Measurements from ENCODE around the gene ASB8.

The ASB8 gene

DNA sequence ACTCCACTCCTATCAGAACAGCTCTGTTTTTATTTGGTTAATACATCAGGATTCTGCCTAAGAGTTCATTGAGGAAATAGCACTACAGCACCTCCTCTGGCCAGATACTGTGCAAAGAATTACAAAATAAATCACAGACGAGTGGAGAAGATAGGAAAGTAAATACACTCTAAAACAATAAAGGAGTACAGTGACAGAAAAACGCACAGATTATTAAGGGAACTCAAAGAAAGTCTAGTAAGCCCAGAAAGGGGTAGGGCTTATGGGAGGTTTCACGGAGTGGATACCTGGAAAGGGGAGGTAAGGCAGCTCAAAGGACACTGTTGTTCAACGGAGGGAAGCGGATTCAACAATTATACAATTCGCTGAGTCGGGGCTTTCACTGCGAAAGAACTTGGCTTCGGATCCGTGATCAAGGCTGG lies 40.2 kb upstream of the ASB8 start:
- Histone ChIP-seq H3K9me3 (ENCODE audit: control insufficient read depth in 1 of 2, low read length in 2 of 2) (no peaks in the 10 kb centered on the region), H3K27me3 (ENCODE audit: control insufficient read depth in 1 of 2, insufficient read depth in 2 of 2, low read length in 2 of 2) (peaks cover 0 to 5% of the 10 kb centered on the region in 2 donors), H3K36me3 (ENCODE audit: control insufficient read depth in 1 of 2, insufficient read depth in 2 of 2, low read length in 2 of 2) (no peaks in the 10 kb centered on the region), H3K9ac (ENCODE audit: low read depth in 1 of 2, low read length in 2 of 2) (peak overlapping the region; percentile 51 to 99), H3K4me3 (ENCODE audit: low read depth in 1 of 2, low read length in 2 of 2) (peak overlapping the region; percentile 92 to 98), H3K4me1 (ENCODE audit: control insufficient read depth in 1 of 2, insufficient read depth in 2 of 2, low read length in 2 of 2) (peaks cover 3 to 17% of the 10 kb centered on the region in 2 donors), H3K27ac (ENCODE audit: low read depth, low read length) (peak overlapping the region; percentile 94)

DNA sequence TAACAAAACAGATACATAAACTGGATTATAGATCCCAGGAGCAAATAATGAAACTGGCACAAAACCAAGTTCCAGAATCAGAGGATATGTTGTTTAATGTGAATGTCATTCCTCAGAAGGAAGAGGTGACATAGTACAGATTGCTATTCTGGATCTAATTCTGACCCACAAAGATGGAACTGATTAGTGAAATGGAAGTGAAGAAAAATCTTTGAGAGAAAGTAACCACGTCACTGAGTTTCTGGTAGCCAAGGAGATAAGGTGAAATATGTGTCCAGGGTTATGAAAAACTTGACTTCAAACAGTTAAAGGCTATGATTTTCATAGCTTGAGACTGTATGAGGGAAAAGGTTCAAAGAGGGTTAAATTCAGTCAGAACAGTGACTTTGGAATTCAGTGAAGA lies 37.5 kb upstream of the ASB8 start:
- H3K36me3 ChIP-seq (ENCODE audit: control insufficient read depth in 1 of 2, insufficient read depth in 2 of 2, low read length in 2 of 2): no peaks in the 10 kb centered on the region
- H3K27ac ChIP-seq (ENCODE audit: low read depth, low read length): no peak overlapping the region
- H3K4me1 ChIP-seq (ENCODE audit: control insufficient read depth in 1 of 2, insufficient read depth in 2 of 2, low read length in 2 of 2): peaks cover 3 to 12% of the 10 kb centered on the region in 2 donors
- no peak overlapping the region for H3K9ac ChIP-seq (ENCODE audit: low read depth in 1 of 2, low read length in 2 of 2)
- no peak overlapping the region for H3K4me3 ChIP-seq (ENCODE audit: low read depth in 1 of 2, low read length in 2 of 2)
- no peaks in the 10 kb centered on the region for H3K9me3 ChIP-seq (ENCODE audit: control insufficient read depth in 1 of 2, low read length in 2 of 2)
- H3K27me3 ChIP-seq (ENCODE audit: control insufficient read depth in 1 of 2, insufficient read depth in 2 of 2, low read length in 2 of 2): peaks cover 0 to 5% of the 10 kb centered on the region in 2 donors

DNA sequence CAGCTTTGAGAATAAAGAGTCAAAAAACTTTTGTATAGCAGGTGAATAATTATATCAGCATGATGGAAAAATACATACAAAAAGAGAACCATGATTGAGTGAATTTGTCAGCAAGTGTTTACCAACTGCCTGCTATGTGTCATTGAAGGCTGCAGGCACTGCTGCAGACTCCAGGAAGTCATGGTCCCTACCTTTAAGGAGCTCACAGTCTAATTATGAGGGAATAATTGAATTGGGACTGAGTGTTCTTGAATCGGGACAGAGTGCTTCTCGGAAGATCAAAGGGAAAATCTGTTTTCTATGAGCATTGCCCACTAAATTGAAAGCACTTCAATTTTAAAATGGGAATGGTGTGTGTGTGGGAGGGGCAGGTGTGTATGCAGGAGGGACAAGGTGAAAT lies 36.3 kb upstream of the ASB8 start:
- H3K4me3 ChIP-seq (ENCODE audit: low read depth in 1 of 2, low read length in 2 of 2): no peak overlapping the region
- H3K36me3 ChIP-seq (ENCODE audit: control insufficient read depth in 1 of 2, insufficient read depth in 2 of 2, low read length in 2 of 2): no peaks in the 10 kb centered on the region
- H3K27me3 ChIP-seq (ENCODE audit: control insufficient read depth in 1 of 2, insufficient read depth in 2 of 2, low read length in 2 of 2): peaks cover 0 to 5% of the 10 kb centered on the region in 2 donors
- H3K4me1 ChIP-seq (ENCODE audit: control insufficient read depth in 1 of 2, insufficient read depth in 2 of 2, low read length in 2 of 2): peaks cover 0 to 5% of the 10 kb centered on the region in 2 donors
- no peaks in the 10 kb centered on the region for H3K9me3 ChIP-seq (ENCODE audit: control insufficient read depth in 1 of 2, low read length in 2 of 2)
- no peak overlapping the region for H3K27ac ChIP-seq (ENCODE audit: low read depth, low read length)
- H3K9ac ChIP-seq (ENCODE audit: low read depth in 1 of 2, low read length in 2 of 2): no peak overlapping the region

DNA sequence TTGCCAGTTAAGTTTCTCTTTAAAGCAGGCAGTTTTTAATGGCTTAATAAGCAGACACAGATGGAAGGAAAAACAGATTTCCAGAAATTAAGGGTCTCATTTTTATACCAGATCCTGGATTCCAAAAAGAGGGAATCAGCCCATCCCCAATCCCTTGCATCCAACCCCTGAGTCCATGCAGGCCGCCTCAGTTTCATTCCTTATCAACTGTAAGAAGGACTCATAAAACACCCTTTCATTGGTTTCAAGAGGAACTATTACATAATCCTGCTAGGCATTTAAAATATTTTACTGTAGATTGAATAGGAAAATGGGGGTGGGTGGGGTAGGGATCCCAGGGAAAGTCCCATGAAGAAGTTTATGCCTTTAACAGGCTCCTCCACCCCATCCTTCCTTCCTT lies 35.5 kb upstream of the ASB8 start:
- H3K4me1 ChIP-seq (ENCODE audit: control insufficient read depth in 1 of 2, insufficient read depth in 2 of 2, low read length in 2 of 2): peaks cover 0 to 5% of the 10 kb centered on the region in 2 donors
- H3K4me3 ChIP-seq (ENCODE audit: low read depth in 1 of 2, low read length in 2 of 2): no peak overlapping the region
- peaks cover 0 to 5% of the 10 kb centered on the region in 2 donors for H3K27me3 ChIP-seq (ENCODE audit: control insufficient read depth in 1 of 2, insufficient read depth in 2 of 2, low read length in 2 of 2)
- no peaks in the 10 kb centered on the region for H3K36me3 ChIP-seq (ENCODE audit: control insufficient read depth in 1 of 2, insufficient read depth in 2 of 2, low read length in 2 of 2)
- no peak overlapping the region for H3K9ac ChIP-seq (ENCODE audit: low read depth in 1 of 2, low read length in 2 of 2)
- H3K9me3 ChIP-seq (ENCODE audit: control insufficient read depth in 1 of 2, low read length in 2 of 2): no peaks in the 10 kb centered on the region
- no peak overlapping the region for H3K27ac ChIP-seq (ENCODE audit: low read depth, low read length)

DNA sequence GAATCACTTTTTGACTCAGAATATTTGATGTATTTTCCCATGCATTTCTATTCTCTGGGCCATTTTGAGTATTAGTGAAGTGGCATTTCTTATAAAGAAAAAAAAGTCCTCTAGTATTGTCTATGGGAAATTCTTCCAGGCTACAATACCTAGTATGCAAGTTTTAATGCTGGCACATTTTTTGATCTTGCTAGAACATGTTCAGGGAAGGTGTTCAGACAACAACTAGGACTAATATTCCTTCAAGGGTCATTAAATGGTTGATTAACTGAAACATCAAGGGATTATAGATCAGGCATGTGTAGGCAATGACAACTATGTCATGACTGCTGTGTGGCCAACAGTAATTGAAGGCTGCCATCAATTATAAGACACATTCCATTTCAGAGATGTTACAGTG lies 33.8 kb upstream of the ASB8 start:
- Histone ChIP-seq H3K9me3 (ENCODE audit: control insufficient read depth in 1 of 2, low read length in 2 of 2) (no peaks in the 10 kb centered on the region), H3K4me1 (ENCODE audit: control insufficient read depth in 1 of 2, insufficient read depth in 2 of 2, low read length in 2 of 2) (no peaks in the 10 kb centered on the region), H3K36me3 (ENCODE audit: control insufficient read depth in 1 of 2, insufficient read depth in 2 of 2, low read length in 2 of 2) (no peaks in the 10 kb centered on the region), H3K27me3 (ENCODE audit: control insufficient read depth in 1 of 2, insufficient read depth in 2 of 2, low read length in 2 of 2) (peaks cover under 1 to 5% of the 10 kb centered on the region in 2 donors), H3K27ac (ENCODE audit: low read depth, low read length) (no peak overlapping the region), H3K9ac (ENCODE audit: low read depth in 1 of 2, low read length in 2 of 2) (no peak overlapping the region), H3K4me3 (ENCODE audit: low read depth in 1 of 2, low read length in 2 of 2) (no peak overlapping the region)

DNA sequence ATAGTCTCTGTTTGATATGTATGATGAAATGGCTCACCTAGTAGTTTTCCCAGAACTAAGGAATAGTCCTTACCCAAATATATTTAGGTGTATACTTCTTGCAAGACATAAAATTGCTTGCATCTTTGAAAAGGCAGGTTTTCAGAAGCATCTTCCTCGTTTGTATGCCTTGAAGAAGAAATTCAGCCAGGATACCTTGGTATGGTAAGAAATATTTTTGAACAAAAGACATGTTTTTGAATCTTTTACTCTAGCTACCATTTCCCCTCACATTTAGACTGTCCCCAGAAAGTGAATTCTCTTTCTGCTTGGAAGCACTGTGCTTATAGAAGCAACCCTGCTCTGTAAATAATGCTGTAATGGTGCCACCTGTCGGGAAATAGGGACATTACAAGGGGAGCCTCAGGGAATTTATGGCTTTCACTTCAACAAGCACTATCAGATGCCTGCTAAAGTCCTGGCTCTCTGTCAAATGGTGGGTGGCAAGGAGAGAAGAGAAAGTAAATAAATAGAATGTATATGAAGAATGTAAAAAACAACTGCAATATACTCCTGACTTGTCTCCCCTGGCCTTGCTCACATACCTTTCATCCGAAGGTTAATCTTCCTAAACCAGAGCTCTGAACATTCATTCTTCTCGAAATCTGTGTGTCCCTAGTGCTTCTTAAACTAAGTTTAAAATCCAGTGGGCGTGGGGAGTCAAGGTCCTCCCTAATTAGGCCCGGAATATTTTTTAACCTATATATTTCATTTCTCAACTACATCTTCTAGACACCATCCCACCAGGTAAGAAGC lies 32.2 kb upstream of the ASB8 start:
- Histone ChIP-seq H3K36me3 (ENCODE audit: control insufficient read depth in 1 of 2, insufficient read depth in 2 of 2, low read length in 2 of 2) (no peaks in the 10 kb centered on the region), H3K4me3 (ENCODE audit: low read depth in 1 of 2, low read length in 2 of 2) (no peak overlapping the region), H3K9ac (ENCODE audit: low read depth in 1 of 2, low read length in 2 of 2) (no peak overlapping the region), H3K9me3 (ENCODE audit: control insufficient read depth in 1 of 2, low read length in 2 of 2) (no peaks in the 10 kb centered on the region), H3K27ac (ENCODE audit: low read depth, low read length) (no peak overlapping the region), H3K27me3 (ENCODE audit: control insufficient read depth in 1 of 2, insufficient read depth in 2 of 2, low read length in 2 of 2) (peaks cover 16 to 18% of the 10 kb centered on the region in 2 donors), H3K4me1 (ENCODE audit: control insufficient read depth in 1 of 2, insufficient read depth in 2 of 2, low read length in 2 of 2) (no peaks in the 10 kb centered on the region)

DNA sequence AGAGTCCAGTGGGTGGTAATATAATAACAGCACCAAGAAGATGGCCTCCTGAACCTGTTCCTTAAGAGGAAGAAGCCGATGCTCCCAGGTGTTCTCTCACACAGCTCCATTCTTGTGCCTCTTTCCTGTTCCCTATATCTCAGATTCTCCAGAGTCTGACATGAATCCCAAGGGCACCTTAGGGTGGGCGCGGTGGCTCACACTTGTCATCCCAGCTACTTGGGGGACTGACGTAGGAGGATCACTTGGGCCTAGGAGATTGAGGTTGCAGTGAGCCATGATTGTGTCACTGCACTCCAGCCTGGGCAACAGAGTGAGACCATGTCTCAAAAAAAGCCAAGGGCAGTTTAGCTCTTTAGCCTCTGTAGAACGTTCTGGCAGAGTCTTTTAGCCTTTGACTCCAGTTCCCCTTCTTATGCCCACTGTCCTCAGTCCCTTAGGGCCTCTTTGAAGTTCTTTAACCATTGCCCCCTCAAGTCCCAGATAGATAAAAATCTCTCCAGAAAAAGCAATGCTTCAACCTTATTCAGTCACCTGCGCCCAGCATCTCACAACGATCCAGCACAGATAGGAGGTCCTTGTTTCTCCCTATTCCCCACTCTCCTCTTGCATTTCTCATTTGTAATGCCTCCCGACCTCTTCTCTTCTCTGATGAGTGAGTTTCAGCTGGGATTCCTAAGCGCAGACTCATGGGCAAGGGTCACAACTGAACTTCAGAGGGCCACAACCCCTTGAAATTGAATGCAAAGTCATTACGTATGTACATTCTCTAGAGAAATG lies 30.8 kb upstream of the ASB8 start:
- Histone ChIP-seq H3K4me3 (ENCODE audit: low read depth in 1 of 2, low read length in 2 of 2) (no peak overlapping the region), H3K36me3 (ENCODE audit: control insufficient read depth in 1 of 2, insufficient read depth in 2 of 2, low read length in 2 of 2) (no peaks in the 10 kb centered on the region), H3K9ac (ENCODE audit: low read depth in 1 of 2, low read length in 2 of 2) (no peak overlapping the region), H3K27ac (ENCODE audit: low read depth, low read length) (no peak overlapping the region), H3K4me1 (ENCODE audit: control insufficient read depth in 1 of 2, insufficient read depth in 2 of 2, low read length in 2 of 2) (peaks cover 3 to 4% of the 10 kb centered on the region in 2 donors), H3K27me3 (ENCODE audit: control insufficient read depth in 1 of 2, insufficient read depth in 2 of 2, low read length in 2 of 2) (peaks cover 22 to 27% of the 10 kb centered on the region in 2 donors), H3K9me3 (ENCODE audit: control insufficient read depth in 1 of 2, low read length in 2 of 2) (no peaks in the 10 kb centered on the region)

DNA sequence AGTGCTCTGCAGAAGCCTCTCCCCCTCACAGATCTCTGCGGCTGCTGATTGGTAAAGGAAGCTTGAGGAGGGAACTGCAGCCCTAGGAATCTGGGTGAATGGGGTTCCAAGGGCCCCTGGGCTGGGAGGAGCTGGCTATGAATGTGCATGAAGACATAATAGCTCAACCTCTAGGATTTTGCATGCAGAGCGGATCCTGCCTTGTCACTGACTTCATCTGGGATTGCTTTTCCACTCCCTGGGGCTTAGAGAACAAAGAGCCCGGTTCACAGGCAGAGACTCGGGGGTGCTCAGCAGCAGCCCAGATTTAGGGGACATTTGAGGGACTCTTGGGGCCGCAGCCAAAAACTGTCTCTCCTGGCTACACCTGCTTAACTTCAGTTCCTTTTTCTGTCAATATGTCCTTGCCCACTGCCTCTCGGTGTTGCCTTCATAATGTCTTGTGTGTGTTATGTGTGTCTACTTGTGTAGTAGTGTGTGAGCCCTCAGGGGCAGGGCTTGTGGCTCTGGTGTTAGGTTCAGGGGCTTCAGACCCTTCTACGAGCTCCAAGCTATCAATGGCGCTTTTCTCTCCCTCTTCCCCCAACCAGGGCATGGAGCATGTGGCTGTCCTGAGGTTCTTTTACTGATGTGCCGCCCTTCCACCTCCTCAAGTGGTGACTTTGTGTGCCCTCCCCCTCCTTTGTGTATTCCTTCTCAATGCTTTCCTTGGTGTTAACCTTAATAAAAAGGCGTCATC lies 28.0 kb upstream of the ASB8 start:
- Histone ChIP-seq H3K27ac (ENCODE audit: low read depth, low read length) (no peak overlapping the region), H3K9ac (ENCODE audit: low read depth in 1 of 2, low read length in 2 of 2) (no peak overlapping the region), H3K27me3 (ENCODE audit: control insufficient read depth in 1 of 2, insufficient read depth in 2 of 2, low read length in 2 of 2) (peaks cover 40 to 49% of the 10 kb centered on the region in 2 donors), H3K4me3 (ENCODE audit: low read depth in 1 of 2, low read length in 2 of 2) (no peak overlapping the region), H3K36me3 (ENCODE audit: control insufficient read depth in 1 of 2, insufficient read depth in 2 of 2, low read length in 2 of 2) (no peaks in the 10 kb centered on the region), H3K9me3 (ENCODE audit: control insufficient read depth in 1 of 2, low read length in 2 of 2) (no peaks in the 10 kb centered on the region), H3K4me1 (ENCODE audit: control insufficient read depth in 1 of 2, insufficient read depth in 2 of 2, low read length in 2 of 2) (peaks cover 10 to 13% of the 10 kb centered on the region in 2 donors)

DNA sequence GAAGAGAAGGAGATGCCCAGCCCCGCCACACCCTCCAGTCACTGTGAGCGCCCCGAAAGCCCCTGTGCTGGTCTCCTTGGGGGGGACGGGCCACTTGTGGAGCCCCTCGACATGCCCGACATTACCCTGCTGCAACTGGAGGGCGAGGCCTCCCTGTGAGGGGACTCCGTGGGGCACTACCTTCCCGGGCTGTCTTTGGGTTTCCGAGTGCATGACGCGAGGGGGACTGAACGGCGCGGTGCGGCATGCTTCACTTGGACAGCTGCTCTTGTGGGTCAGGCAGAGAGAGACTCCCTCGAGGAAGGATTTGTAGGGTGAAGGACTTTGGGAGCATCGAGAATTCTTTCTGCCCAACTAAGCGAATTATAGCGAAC lies 27.2 kb upstream of the ASB8 start:
- H3K4me3 ChIP-seq (ENCODE audit: low read depth in 1 of 2, low read length in 2 of 2): peak overlapping the region in 1 of 2 donors; percentile 72
- no peak overlapping the region for H3K9ac ChIP-seq (ENCODE audit: low read depth in 1 of 2, low read length in 2 of 2)
- H3K27me3 ChIP-seq (ENCODE audit: control insufficient read depth in 1 of 2, insufficient read depth in 2 of 2, low read length in 2 of 2): peaks cover 43 to 49% of the 10 kb centered on the region in 2 donors
- H3K36me3 ChIP-seq (ENCODE audit: control insufficient read depth in 1 of 2, insufficient read depth in 2 of 2, low read length in 2 of 2): no peaks in the 10 kb centered on the region
- H3K4me1 ChIP-seq (ENCODE audit: control insufficient read depth in 1 of 2, insufficient read depth in 2 of 2, low read length in 2 of 2): peaks cover 10 to 13% of the 10 kb centered on the region in 2 donors
- no peak overlapping the region for H3K27ac ChIP-seq (ENCODE audit: low read depth, low read length)
- H3K9me3 ChIP-seq (ENCODE audit: control insufficient read depth in 1 of 2, low read length in 2 of 2): no peaks in the 10 kb centered on the region

Data from duodenal mucosa (tissue), 2 donors.